ENCODE results near the gene PCBP3. TPM values are rescaled to one million over a fixed set of nuclear protein-coding genes. Genes with fewer than 3 reads are reported as not detected.

Gene PCBP3
- polyA plus RNA-seq, 5 donors = 1.9 to 2.8 (median 2.2) TPM

DNA sequence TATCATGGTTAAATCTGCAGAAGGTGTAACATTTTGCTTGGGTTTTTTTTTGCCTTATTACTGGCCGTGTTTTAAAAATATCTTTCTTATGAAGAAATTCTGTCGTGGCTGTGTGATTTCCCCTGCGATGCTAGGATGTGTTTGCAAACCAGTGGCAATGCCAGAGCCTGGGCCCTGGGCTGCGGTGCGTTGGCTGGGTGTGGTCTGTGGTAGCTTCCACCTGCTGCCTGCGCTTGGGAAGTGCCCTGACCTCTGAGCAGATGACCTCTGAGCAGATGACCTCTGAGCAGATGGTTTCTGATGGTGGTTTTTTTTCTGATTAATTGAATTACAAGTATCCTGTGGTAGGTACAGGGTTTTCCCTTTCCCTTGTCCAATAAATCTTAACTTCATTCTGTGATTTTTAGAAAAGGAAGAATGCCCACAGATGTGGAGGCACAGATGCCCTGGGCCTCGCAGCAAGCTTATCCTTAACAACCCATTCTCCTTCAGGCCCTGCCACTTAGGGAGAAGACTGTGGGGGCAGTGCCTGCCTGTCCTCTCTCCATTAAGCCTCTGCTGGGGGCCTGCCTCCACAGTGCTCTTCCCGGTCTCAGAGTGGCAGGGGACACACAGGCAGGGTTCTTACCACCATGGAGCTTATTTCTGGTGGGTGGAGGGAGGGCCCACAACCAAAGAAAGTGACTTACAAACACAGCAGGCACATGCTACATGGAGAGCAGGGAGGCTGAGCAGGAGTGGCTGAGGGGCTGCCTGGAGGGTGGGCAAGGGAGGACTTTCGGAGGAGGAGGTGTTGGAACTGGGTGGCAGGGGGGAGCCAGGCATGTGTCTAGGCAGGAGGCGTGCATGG, 81.7 kb downstream of the PCBP3 start:
- DNase-seq = no peak

DNA sequence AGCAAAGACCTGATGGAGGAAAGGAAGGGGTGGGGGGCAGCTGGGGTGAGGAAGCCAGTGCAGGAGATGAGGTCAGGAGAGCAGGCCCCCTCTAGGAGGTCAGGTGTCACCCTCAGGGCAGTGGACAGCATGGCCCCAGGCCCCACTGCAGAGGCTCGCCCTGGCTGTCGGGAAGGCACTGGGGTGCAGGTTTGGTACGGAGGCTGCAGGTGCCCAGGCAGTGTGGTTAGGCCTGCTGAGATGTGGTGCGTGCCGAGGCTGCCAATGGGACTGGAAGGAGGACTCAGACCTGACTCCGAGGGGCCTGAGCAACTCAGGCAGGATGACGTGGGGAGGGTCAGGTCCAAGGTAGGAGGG, 82.3 kb downstream of the PCBP3 start:
- no peak for DNase-seq

DNA sequence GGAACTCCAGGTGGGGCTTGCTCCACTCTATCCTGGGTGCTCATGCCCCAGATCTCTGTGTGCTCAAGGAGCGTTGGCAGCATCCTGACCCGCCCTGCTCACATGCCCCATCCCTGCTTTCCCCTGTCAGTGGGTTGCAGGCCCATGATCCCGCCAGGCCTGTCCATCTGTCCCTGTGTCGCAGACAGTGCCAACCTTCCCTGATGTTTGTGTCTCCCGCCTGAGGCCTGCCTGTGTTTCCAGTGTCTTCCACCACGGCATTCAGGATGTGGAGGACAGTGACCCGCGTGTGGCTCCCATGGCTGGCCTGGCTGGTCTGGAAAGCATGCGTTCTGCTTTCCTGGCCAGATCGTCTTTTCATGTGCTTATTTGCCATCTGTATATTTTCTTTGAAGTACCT, 82.9 kb downstream of the PCBP3 start:
- no peak for DNase-seq

DNA sequence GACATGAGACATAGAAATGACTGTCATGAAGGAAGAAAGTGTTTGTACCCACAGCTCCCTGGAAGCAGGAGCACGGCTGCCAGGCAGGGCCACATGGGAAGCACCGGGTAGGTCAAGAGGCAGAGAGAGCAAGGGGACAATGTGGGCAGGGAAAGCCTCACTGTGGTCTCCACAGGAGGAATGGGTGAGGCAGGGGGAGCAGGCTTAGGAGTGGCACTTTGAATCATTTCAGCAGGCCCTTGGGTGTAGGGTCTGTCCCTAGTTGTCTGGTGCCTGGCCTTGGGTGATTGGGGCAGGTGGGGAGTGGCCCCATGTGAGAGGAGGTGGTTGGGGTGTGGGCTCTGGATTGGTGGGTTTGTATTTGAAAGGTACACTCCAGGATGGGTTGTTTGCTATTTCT, 83.9 kb downstream of the PCBP3 start:
- DNase-seq = no peak

DNA sequence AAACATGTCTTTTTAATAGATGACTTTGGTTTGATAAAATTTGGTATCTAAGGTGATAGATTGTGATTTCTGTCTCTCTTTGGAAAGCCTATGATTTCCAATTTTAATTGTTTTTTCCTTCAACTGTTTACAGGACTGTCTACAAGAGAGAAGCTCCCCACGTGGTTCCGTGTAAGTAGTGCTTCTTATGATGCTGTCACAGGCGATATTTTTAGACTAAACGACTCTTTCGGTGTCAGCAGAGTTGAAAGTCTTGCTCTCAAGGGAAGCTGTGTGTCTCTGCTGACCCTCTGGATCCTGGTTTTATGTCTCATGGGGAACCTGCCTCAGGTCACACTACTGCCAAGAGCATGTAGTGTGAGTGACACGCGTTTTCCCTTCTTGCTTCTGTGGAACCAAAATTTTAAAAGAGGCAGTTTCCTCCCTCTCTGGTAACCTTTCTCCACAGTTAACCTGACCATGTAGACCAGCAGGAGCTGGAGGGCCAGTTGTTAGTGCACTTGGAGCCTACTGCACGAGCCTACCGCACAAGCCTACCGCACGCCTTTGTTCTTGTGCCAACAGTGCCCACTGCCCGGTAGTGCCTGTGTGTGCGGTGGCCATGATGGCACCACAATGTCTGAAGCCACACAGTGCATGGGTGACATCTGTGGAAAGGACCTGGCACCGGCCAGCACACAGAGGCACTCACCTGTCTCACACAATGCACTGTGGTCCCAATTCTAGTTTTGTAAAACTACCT, 91.9 kb downstream of the PCBP3 start:
- DNase-seq = no peak

DNA sequence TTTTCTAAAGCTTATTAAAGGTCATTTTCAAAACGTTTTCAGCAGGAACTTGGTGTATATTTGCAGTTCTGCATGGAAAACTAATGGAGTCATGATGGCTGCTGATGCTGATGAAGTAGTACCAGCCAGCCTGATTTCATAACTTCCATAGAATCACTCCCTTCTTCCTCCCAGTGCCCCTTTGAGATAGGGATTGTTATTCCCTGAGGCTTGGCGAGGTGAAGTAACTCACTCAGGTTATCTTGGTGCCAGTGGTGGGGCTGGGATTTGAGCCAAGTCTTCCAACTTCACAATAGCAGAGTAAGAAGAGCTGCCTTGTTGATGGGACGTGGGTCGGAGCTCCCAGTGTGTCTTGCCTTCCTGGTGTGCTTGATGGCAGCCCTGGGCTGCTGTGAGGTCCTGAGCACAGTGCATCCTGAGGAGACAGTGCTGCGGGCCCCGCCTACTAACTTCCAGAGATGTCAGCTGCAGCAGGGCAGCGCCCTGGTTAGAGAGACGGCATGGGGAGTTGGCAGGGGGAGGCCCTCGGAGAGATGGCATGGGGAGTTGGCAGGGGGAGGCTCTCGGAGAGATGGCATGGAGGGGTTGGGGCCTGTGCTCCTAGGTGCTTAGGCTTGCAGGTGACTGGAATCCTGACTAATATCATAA, 92.6 kb downstream of the PCBP3 start:
- no peak for DNase-seq

DNA sequence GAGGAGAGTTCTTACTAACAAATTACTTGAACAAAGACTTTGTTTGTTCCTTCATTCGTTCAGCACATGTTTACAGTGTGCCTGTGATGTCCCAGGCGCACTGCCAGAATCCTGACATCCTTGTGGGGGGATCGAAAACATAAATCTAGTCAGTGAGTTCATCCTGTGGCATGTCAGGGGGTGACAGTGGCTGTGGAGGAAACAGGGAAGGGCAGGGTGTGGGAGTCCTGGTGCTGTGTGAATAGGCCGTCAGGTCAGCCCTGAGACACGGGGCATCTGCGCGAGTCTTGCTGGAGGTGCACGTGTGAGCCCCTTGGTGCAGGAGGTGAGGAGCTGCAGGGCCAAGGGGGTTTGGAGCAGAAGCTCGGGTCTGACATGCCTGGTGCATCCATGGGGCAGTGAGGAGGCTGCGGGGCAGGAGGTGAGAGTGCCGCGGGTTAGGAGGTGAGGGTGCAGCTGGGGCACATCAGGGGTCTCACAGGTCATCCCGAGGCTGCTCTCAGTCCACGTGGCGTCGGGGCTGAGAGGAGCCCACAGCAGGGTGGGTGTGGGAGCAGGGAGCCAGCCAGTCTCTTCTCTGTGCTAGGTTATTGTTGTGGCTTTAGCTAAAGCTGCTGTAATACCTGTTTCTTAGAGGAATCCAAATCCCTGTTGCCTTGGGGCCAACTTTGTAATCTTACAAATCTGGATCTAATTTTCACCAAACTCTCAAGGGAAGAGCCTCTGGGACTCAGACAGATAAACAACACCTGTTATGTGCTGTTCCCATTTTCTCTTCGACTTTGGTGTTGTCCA, 93.4 kb downstream of the PCBP3 start:
- no peak for DNase-seq

DNA sequence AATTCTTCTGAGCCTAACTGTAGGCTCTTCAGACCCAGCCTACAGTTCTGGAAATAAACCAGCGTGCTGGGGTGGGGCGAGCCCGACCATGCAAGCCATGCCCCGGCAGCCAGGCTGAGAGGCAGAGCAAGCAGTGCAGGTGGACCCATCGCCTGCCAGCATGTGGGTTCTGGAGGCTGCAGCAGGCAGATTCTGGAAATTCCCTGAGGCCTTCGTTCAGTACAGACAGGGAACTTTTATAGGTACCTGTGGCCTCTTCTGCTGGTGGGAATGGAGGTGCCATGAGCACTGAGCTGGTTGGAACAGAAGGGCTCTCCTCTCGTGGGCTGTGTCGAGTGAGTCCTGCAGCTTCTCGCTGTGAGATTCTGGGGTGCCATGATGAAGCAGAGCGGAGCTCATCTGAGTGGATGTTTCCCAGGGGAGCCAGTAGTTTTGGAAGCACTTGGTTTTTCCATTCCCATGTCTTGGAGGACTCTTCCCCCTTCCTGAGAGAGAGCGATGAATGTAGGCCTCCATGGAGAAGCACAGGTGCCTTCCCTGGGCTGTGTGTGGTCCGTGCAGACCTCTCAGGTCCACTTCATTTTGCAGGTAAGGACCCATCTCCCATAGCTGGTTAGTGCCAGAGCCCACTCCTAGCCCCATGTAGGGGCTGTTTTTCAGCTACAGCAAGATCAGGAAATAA, 94.1 kb downstream of the PCBP3 start:
- no peak for DNase-seq

DNA sequence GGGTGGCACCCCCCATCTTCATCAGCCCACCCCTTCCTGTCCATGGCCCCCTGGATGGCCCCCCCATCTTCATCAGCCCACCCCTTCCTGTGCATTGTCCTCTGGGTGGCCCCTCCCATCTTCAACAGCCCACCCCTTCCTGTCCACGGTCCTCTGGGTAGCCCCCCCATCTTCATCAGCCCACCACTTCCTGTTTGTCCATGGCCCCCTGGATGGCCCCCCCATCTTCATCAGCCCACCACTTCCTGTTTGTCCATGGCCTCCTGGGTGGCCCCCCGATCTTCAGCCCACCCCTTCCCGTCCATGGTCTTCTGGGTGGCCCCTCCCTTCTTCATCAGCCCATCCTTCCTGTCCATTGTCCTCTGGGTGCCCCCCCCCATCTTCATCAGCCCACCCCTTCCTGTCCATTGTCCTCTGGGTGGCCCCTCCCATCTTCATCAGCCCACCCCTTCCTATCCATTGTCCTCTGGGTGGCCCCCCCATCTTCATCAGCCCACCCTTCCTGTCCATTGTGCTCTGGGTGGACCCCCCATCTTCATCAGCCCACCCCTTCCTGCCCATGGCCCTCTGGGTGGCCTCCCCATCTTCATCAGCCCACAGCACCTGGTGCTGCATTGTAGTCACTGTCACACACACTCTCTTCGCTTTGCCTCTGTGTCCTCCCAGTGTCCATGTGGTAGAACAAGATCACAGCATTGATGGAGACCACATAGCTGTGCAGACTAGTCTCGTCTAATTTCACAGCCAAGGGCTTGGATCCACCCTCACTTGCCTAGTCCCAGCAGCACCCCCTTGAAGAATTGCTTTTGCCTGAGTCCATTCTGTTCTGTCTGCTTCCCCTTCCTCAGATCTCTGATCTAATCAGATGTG, 95.9 kb downstream of the PCBP3 start:
- DNase-seq = no peak

DNA sequence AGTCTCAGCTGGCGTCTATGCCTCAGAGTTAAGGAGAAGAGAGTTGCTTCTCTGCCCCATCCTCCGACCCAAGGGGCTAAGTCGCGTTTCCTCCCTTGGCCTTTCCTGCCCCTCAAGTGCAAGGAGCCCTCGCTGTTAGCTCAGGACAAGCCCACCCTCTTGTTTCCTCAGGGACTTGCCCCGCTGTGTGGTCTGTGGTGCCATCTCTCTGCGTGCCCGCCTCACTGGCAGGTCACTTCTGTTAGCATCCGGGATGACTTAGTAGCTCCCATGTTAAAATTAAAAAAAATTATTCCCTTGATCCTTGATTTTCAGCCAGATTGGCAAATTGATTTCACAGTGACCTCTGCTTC, 96.5 kb downstream of the PCBP3 start:
- no peak for DNase-seq

DNA sequence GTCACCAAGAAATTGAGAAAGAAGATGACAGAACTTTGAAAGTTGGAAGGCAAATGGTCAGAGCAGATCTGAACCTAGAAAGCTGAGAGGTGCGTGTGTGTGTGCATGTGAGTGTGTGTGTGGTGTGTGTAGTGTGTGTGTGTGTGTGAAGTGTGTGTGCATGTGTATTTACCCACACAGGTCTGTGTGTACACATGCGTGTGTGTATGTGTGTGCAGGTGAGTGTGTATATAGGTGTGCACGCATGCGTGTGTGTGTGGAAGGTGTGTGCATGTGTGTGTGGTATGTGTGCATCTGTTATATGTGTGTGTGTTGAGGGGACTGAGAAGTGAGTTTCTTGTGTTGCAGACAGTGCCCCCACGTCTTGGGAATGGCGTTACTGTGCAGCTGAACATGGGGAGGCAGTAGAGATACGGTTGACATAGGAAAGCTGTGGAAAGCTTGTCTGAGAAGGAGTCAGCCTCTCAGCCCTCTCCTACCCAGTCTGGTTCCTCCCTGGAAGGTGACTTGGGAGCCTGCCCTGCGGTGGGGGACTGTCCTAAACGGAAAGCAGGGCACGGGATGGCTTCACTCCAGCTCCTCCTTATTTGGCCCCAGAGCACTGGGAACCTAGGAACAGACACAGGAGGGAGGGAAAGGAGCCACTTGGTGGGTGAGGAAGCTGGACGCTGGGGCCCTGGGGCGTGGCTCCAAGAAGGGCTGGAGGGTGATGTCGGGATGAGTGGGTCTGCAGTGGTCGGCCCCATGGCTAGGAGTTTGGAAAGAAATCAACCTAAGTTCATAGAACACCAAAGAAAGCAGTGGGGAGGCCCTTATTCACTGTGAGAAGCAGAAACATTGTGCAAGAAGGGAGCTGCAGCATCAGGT, 97.2 kb downstream of the PCBP3 start:
- DNase-seq = no peak

DNA sequence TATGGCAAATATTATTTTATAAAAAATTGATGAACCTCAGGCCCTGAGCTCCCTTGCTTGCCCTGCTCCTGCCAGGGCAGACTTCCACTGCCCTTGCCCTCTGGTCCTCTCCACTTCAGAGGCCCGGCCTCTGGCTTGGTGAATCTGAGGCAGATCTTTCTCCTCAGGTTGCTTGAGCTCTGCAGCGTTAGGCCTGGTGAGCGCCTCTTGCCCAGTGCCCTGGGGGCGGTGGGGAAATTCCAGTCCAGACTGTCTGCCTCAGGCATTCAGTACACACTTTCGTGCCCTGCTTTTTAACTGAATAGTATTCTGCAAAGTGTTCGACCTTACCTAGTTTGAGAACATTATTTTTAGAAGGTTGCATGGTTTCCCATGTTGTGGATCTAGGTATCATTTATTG, 98.2 kb downstream of the PCBP3 start:
- DNase-seq = no peak

DNA sequence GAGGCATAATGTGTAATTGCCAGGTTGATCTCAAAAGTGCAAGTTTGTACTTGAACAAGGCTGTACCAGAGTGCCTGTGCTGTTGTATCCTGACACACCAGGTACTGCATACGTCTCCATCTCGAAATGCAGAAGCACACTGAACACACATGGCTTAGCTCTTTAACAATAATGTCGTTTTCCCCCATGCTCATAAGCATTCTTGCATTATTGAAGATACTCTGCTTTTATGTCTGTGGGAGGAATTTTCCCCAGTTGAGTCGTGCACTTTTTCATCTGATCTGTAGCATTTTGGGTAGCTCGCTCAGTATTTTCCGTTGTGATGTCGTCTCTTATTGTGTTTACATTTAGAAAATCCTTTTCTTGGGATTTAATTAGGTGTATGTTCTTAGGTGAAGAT, 98.7 kb downstream of the PCBP3 start:
- DNase-seq = no peak

DNA sequence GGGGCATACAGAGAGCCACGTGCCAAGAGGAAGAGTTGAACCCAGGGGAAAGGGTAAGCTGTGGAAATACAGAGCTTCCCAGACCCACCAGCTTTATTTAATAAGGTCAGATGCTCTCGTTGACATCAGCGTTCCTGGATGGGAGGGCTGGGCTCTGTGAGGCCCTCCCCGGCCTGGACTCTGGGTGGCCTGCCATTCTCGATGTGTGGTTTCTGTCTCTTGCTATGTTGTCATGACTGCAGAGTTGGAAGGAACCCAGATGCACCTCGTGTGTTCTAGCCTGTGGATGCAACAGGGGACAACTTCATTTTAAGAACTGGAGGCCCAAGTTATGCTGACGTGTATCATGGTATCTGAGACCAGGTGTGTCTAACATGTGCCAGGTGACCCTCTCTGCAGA, 101.7 kb downstream of the PCBP3 start:
- no peak for DNase-seq

DNA sequence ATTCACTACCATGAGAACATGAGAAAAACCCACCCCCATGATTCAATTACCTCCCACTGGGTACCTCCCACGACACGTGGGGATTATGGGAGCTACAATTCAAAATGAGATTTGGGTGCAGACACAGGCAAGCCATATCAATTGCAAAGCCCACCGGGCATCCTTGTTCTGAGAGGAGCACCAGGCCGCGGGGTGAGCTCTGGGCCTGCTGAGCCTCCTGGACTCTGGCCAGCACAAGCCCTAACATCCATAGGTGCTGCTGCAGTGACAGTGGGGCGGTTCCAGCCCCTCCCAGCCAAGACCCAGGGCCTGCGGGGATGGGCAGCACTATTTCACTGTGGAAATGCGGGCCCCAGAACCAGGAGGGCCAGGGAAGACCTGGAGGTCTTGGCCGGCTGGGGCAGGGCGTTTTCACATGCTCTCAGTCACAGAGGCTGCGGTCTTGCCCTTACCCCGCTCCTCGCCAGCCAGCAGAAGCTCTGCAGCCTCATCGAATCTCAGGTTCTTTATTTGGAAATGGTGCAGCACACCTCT, 103.8 kb downstream of the PCBP3 start:
- DNase-seq = no peak

DNA sequence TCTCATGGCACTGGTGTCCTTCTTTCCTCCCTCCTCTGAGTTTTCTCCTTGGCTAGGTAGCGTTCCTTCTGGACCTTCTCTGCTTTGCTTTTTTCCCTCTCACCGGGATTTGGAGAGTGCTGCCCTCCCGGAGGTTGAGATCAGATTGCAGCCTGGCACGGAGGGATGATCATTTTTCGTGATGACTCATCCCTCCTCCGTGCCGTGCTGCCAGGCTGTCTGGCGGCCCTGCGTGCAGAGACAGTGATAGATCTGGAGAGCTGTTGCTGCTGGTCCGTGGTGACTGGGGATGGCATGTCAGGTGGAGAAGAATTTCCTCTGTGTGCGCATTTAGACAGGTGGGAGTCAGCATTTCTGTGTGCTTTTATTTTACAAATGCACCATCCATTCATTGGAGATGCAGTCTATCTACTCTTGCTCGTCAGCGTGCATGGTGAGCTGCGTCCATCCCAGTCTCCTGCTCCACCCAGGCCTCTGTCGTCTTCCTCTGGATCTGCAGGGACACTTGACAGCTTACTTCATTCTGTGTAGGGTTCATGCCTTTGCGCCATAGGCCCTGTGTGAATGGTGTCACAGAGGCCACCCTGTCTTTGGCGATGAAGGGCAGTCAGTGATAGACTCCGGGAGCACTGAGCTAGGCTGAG, 104.4 kb downstream of the PCBP3 start:
- DNase-seq = no peak

DNA sequence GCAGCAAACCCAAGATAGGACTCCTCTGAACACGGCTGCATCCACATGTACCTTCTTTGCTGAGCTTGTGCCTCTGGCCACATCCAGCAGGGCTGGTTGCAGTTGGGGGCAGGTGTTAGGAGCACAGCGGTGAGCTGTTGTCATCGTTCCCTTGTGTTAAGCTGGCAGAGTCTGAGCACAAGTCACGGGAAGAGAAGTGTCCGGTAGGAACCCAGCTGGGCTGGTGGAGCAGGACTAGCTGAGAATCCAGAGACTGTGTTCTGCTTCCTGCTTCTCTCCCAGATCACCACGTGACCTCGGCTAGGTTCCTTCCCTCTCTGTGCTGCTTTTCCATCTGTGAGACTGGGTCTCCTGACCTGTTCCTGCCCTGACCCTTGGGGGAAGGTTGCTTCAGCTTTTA, 105.1 kb downstream of the PCBP3 start:
- no peak for DNase-seq

DNA sequence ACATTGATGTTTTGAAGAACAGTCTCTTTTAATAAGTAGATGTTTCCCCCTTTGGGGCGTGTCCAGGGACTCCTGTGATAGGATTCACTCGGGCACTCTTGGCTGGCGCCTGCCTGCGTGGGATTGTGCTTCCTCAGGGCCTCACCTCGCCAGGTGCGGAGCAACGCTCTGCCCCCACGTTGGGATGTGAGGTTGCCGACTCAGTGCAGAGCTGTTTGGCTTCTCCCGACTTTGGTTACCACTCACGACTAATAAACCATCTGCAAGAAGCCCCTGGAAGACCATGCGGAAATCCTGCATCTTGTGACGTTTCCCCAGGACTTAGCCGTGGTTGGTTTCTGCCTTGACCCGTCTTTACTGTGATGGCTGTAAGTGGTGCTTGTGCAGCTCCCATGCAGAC, 106.4 kb downstream of the PCBP3 start:
- DNase-seq = no peak

DNA sequence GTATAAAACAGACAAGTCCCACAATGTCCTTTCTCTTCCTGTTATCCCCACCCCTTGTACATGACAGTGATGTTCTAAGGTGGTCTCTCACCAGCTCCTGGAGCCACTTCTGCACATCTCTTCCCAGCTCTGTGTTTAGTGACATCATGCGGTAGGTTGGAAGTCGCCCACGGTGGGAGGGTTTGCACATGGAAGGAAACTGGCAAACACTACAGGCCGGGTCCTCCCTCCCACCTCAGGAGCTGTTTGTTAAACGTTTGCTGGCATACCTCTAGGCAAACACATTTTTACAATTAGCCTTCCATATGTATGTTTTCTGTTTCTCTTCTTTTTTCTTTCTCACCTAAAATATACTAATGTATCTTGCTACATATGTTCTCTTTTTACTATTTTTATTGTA, 107.4 kb downstream of the PCBP3 start:
- DNase-seq = no peak
